ENCODE measurements around the gene BBOX1. TPM values are rescaled to one million over a fixed set of nuclear protein-coding genes. Genes with fewer than 3 reads are reported as not detected.

BBOX1 gene
- total and polyA plus RNA-seq, 2 of the 4 experiments (the other 2 are of a cell fraction): not detected

- BruUV-seq (replicated peaks): no TSS peak
- Histone ChIP-seq H3K9me3 (ENCODE audit: control insufficient read depth, insufficient read depth, low read length) (no peaks in the 10 kb centered on the region), H2AFZ (replicated peaks; ENCODE audit: low read length, poor library complexity) (no peak overlapping the region), H3K79me1 (ENCODE audit: low read depth in 1 of 2, low read length in 2 of 2) (no peaks in the 10 kb centered on the region), H2AK5ac (ENCODE audit: low read depth, low read length) (no peak overlapping the region), H3K27ac (ENCODE audit: insufficient read depth, low read length) (peak overlapping the region; percentile 68; the same call in 1 of the 2 replicates), H4K91ac (ENCODE audit: insufficient read depth, low read depth, low read length) (no peak overlapping the region), H2BK20ac (ENCODE audit: low read depth, low read length) (no peak overlapping the region), H3K4me3 (ENCODE audit: insufficient read depth, low read depth, low read length) (no peak overlapping the region), H3K56ac (ENCODE audit: extremely low read depth, insufficient read depth, low read length) (no peak overlapping the region), H3K23ac (ENCODE audit: low read depth, low read length) (no peak overlapping the region), H3K4me1 (ENCODE audit: control insufficient read depth, insufficient read depth, low read length) (peaks cover 11% of the 10 kb centered on the region; the same call in 1 of the 2 replicates), H3K18ac (ENCODE audit: low read depth, low read length) (no peak overlapping the region; the same call in 1 of the 2 replicates), H3K9ac (ENCODE audit: low read depth, low read length) (no peak overlapping the region), H2BK120ac (ENCODE audit: low read depth, low read length) (no peak overlapping the region), H2BK15ac (ENCODE audit: low read depth, low read length) (no peak overlapping the region), H4K20me1 (ENCODE audit: insufficient read depth, low read length) (no peaks in the 10 kb centered on the region), H2AK9ac (replicated peaks; ENCODE audit: low read depth, low read length, poor library complexity) (no peak overlapping the region), H3K4ac (ENCODE audit: low read depth, low read length) (no peak overlapping the region), H2BK5ac (ENCODE audit: low read depth, low read length, poor library complexity, severe bottlenecking) (no peak overlapping the region), H4K5ac (ENCODE audit: low read depth, low read length) (no peak overlapping the region), H3K36me3 (ENCODE audit: control insufficient read depth, insufficient read depth, low read length) (no peaks in the 10 kb centered on the region), H3K4me2 (ENCODE audit: low read depth, low read length) (no peak overlapping the region), H3K27me3 (ENCODE audit: control insufficient read depth, insufficient read depth, low read length) (no peaks in the 10 kb centered on the region), H4K8ac (ENCODE audit: low read depth in 2 of 2, low read length in 2 of 2) (no peak overlapping the region), H3K9me1 (ENCODE audit: insufficient read depth, low read length) (no peaks in the 10 kb centered on the region), H3K14ac (replicated peaks; ENCODE audit: low read depth, low read length) (no peak overlapping the region)
- no peak for TF ChIP-seq RFX5 (IDR thresholded peaks at IDR 0.05; ENCODE audit: low read depth, low read length)
- no peak for TF ChIP-seq MAFK (IDR thresholded peaks at IDR 0.05; ENCODE audit: low read depth, low read length)
- TF ChIP-seq BHLHE40 (IDR thresholded peaks at IDR 0.05; ENCODE audit: low read depth, low read length): no peak
- dilution Hi-C loops (cut with HindIII; ENCODE audit: low sequenced_read_pairs, unreplicated experiment) (no loop called here), in situ Hi-C loops (cut with MboI; ENCODE audit: low sequenced_read_pairs) (no loop called here), intact Hi-C loops (cut with micrococcal nuclease) (loop anchor here (5.0 kb wide), 1 partner anchor 82 kb away; no protein-coding TSS in a partner anchor)
- ChIA-PET POLR2A (ENCODE audit: unreplicated experiment) (no interaction called here), CTCF (interaction anchor here (1.0 kb wide), 1 partner anchor 11 kb away, joined by 3 read pairs; no protein-coding TSS in a partner anchor)
- peak; percentile 82 for DNase-seq
- no CpG with 5 or more reads among the region's 1 CpG for WGBS, 2 experiments (ENCODE audit: extremely low coverage in 2 of 2, insufficient read length in 1 of 2)
- ATAC-seq (ENCODE audit: low read depth): peak; percentile 98
These were observed 34.6 kb downstream of the BBOX1 start for GRCh38 chr11:27075192-27075591.

Data from IMR-90 (cell line).